ENCODE results near the gene MYH15. TPM values are rescaled to one million over a fixed set of nuclear protein-coding genes. Genes with fewer than 3 reads are reported as not detected.

MYH15 gene
- total RNA-seq, 1 donor from 2014 or later: 0.23 TPM

DNA sequence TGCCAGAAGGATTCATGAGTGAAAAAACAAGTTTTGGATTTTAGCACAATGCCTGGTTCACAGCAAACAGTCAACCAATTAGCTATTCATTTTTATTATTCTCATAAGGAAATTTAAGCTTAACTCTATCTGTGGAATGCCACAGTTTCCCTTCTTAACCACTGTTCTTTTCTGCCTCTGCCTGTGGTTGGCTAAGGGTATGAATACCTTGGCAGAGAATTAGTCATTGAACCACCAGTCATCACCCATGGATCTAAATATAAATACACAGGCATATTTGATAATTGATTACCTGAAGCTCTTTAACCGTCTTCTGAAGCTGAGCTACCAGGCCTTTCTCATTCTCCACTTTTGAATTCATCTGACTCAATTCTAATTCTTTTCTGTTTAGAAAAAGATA is 79.9 kb downstream of the MYH15 start:
- Mint-ChIP-seq H3K9me3 (ENCODE audit: unreplicated experiment) (peaks cover 4% of the 10 kb centered on the region), H3K4me1 (ENCODE audit: unreplicated experiment) (no peaks in the 10 kb centered on the region), H3K4me3 (ENCODE audit: unreplicated experiment) (no peak overlapping the region), H3K27ac (ENCODE audit: unreplicated experiment) (no peak overlapping the region), H3K36me3 (ENCODE audit: low read depth, unreplicated experiment) (peaks cover 5% of the 10 kb centered on the region), H3K27me3 (ENCODE audit: unreplicated experiment) (no peaks in the 10 kb centered on the region)
- no peak for DNase-seq (ENCODE audit: low spot score)
- TF ChIP-seq, protein P1, sequence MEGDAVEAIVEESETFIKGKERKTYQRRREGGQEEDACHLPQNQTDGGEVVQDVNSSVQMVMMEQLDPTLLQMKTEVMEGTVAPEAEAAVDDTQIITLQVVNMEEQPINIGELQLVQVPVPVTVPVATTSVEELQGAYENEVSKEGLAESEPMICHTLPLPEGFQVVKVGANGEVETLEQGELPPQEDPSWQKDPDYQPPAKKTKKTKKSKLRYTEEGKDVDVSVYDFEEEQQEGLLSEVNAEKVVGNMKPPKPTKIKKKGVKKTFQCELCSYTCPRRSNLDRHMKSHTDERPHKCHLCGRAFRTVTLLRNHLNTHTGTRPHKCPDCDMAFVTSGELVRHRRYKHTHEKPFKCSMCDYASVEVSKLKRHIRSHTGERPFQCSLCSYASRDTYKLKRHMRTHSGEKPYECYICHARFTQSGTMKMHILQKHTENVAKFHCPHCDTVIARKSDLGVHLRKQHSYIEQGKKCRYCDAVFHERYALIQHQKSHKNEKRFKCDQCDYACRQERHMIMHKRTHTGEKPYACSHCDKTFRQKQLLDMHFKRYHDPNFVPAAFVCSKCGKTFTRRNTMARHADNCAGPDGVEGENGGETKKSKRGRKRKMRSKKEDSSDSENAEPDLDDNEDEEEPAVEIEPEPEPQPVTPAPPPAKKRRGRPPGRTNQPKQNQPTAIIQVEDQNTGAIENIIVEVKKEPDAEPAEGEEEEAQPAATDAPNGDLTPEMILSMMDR (IDR thresholded peaks at IDR 0.05; ENCODE audit: unreplicated experiment): no peak

- TF ChIP-seq, protein P1 (IDR thresholded peaks at IDR 0.05; ENCODE audit: unreplicated experiment): no peak
Observed at GRCh38 chr3:108428586-108428985, 81.8 kb downstream of the MYH15 start.

GRCh38 chr3:108420926-108421325 is 89.5 kb downstream of the MYH15 start:
- DNase-seq (ENCODE audit: low spot score): no peak
- Mint-ChIP-seq H3K36me3 (ENCODE audit: low read depth, unreplicated experiment) (no peaks in the 10 kb centered on the region), H3K9me3 (ENCODE audit: unreplicated experiment) (no peaks in the 10 kb centered on the region), H3K4me3 (ENCODE audit: unreplicated experiment) (no peak overlapping the region), H3K27me3 (ENCODE audit: unreplicated experiment) (no peaks in the 10 kb centered on the region), H3K4me1 (ENCODE audit: unreplicated experiment) (no peaks in the 10 kb centered on the region), H3K27ac (ENCODE audit: unreplicated experiment) (no peak overlapping the region)
- TF ChIP-seq, protein P1 (IDR thresholded peaks at IDR 0.05; ENCODE audit: unreplicated experiment): no peak

More at GRCh38 chr3:108428586-108428985, 81.8 kb downstream of the MYH15 start:
- Mint-ChIP-seq H3K36me3 (ENCODE audit: low read depth, unreplicated experiment) (peaks cover 5% of the 10 kb centered on the region), H3K4me3 (ENCODE audit: unreplicated experiment) (no peak overlapping the region), H3K9me3 (ENCODE audit: unreplicated experiment) (peaks cover 2% of the 10 kb centered on the region), H3K27me3 (ENCODE audit: unreplicated experiment) (no peaks in the 10 kb centered on the region), H3K27ac (ENCODE audit: unreplicated experiment) (no peak overlapping the region), H3K4me1 (ENCODE audit: unreplicated experiment) (no peaks in the 10 kb centered on the region)
- no peak for DNase-seq (ENCODE audit: low spot score)

- Mint-ChIP-seq H3K9me3 (ENCODE audit: unreplicated experiment) (no peaks in the 10 kb centered on the region), H3K27ac (ENCODE audit: unreplicated experiment) (no peak overlapping the region), H3K27me3 (ENCODE audit: unreplicated experiment) (no peaks in the 10 kb centered on the region), H3K4me3 (ENCODE audit: unreplicated experiment) (no peak overlapping the region), H3K36me3 (ENCODE audit: low read depth, unreplicated experiment) (no peaks in the 10 kb centered on the region), H3K4me1 (ENCODE audit: unreplicated experiment) (no peaks in the 10 kb centered on the region)
- TF ChIP-seq, protein P1 (IDR thresholded peaks at IDR 0.05; ENCODE audit: unreplicated experiment): no peak
- DNase-seq (ENCODE audit: low spot score): no peak
Observed at GRCh38 chr3:108416111-108416869, 94.1 kb downstream of the MYH15 start.

- H3K27me3 Mint-ChIP-seq (ENCODE audit: unreplicated experiment): no peaks in the 10 kb centered on the region
- no peak overlapping the region for H3K4me3 Mint-ChIP-seq (ENCODE audit: unreplicated experiment)
- no peak overlapping the region for H3K27ac Mint-ChIP-seq (ENCODE audit: unreplicated experiment)
- H3K36me3 Mint-ChIP-seq (ENCODE audit: low read depth, unreplicated experiment): no peaks in the 10 kb centered on the region
- no peak for DNase-seq (ENCODE audit: low spot score)
- TF ChIP-seq, protein P1 (IDR thresholded peaks at IDR 0.05; ENCODE audit: unreplicated experiment): no peak
- H3K4me1 Mint-ChIP-seq (ENCODE audit: unreplicated experiment): no peaks in the 10 kb centered on the region
- H3K9me3 Mint-ChIP-seq (ENCODE audit: unreplicated experiment): no peaks in the 10 kb centered on the region
Observed at GRCh38 chr3:108415661-108416060, 94.7 kb downstream of the MYH15 start.
